ENCODE measurements around the gene TREML4. TPM values are rescaled to one million over a fixed set of nuclear protein-coding genes. Genes with fewer than 3 reads are reported as not detected.

The TREML4 gene
- total and polyA plus RNA-seq, 2 of the 8 experiments (the other 6 are each of a cell fraction or from before 2014, with no cell fraction given), result not detected

- TF ChIP-seq CHD7 (IDR thresholded peaks at IDR 0.05; ENCODE audit: insufficient replicate concordance, low read length), result no peak
- no peak for TF ChIP-seq SRF (IDR thresholded peaks at IDR 0.05; ENCODE audit: low read depth, low read length)
- no peak for TF ChIP-seq TEAD4 (IDR thresholded peaks at IDR 0.05; ENCODE audit: low read depth, low read length)
- no peak for TF ChIP-seq GTF2F1 (IDR thresholded peaks at IDR 0.05; ENCODE audit: borderline replicate concordance, low read depth, low read length)
- no peak for TF ChIP-seq NANOG (IDR thresholded peaks at IDR 0.05; ENCODE audit: insufficient read depth, low read depth, low read length, poor library complexity, severe bottlenecking)
- TF ChIP-seq POLR2A (IDR thresholded peaks at IDR 0.05; ENCODE audit: control extremely low read depth in 1 of 2, low read depth in 2 of 2, low read length in 2 of 2), result no peak
- no peak for TF ChIP-seq POLR2AphosphoS5 (IDR thresholded peaks at IDR 0.05; ENCODE audit: low read depth, low read length)
- TF ChIP-seq E2F6 (IDR thresholded peaks at IDR 0.05), result no peak
- TF ChIP-seq CHD1 (IDR thresholded peaks at IDR 0.05; ENCODE audit: low read depth, low read length), result no peak
- no peak for TF ChIP-seq POU5F1 (IDR thresholded peaks at IDR 0.05; ENCODE audit: low read depth, low read length)
- no peak for TF ChIP-seq BACH1 (IDR thresholded peaks at IDR 0.05; ENCODE audit: low read length)
These were observed 49.0 kb upstream of the TREML4 start (continued) for GRCh38 chr6:41179163-41179562.
